ENCODE measurements around the gene GALNT18. TPM values are rescaled to one million over a fixed set of nuclear protein-coding genes. Genes with fewer than 3 reads are reported as not detected.

The GALNT18 gene
- total RNA-seq, 3 donors from 2014 or later (not counting 1 experiment from before 2014, with no cell fraction given): 0.18 to 0.42 (median 0.38) TPM

DNA sequence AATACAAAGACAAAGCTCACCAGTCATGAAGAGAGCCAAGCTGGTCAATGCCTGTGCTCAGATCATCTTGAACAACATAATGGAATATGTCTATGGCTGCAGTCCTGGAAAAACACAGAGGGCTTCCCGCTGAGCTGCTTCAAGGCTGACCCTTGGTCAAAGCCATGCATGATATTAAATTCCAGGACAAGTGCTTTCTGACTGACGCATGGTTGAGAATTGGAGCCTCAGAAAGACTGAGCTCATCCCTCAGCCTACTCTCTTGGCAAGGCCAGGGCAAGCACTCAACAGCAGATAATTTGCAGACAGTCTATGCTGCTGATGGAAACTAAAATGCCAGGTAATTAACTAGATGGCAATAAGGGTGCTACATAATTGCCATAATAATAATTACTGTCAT lies 89.2 kb downstream of the GALNT18 start:
- intact Hi-C loops (cut with micrococcal nuclease): no loop called here
- 90% methylated on average over 2 of the region's 2 CpGs for WGBS (ENCODE audit: insufficient coverage)
- Histone ChIP-seq H3K4me1 (ENCODE audit: control insufficient read depth, insufficient read depth, low read length) (no peaks in the 10 kb centered on the region), H3K9me3 (ENCODE audit: control insufficient read depth, insufficient read depth, low read length) (no peaks in the 10 kb centered on the region), H3K36me3 (ENCODE audit: control insufficient read depth, insufficient read depth, low read length) (no peaks in the 10 kb centered on the region), H3K4me3 (ENCODE audit: low read length) (no peak overlapping the region), H3K27me3 (ENCODE audit: control insufficient read depth, insufficient read depth, low read length) (no peaks in the 10 kb centered on the region), H3K27ac (ENCODE audit: low read length) (no peak overlapping the region)
- DNase-seq (no peak), ATAC-seq (no peak)
- Mint-ChIP-seq H3K9me3 (no peaks in the 10 kb centered on the region), H3K4me1 (peaks cover 0 to 4% of the 10 kb centered on the region in 2 donors), H3K36me3 (no peaks in the 10 kb centered on the region), H3K27me3 (ENCODE audit: low read depth in 2 of 2) (peaks cover 0 to 4% of the 10 kb centered on the region in 2 donors), H3K4me3 (no peak overlapping the region), H3K27ac (no peak overlapping the region)
- TF ChIP-seq, protein P1, sequence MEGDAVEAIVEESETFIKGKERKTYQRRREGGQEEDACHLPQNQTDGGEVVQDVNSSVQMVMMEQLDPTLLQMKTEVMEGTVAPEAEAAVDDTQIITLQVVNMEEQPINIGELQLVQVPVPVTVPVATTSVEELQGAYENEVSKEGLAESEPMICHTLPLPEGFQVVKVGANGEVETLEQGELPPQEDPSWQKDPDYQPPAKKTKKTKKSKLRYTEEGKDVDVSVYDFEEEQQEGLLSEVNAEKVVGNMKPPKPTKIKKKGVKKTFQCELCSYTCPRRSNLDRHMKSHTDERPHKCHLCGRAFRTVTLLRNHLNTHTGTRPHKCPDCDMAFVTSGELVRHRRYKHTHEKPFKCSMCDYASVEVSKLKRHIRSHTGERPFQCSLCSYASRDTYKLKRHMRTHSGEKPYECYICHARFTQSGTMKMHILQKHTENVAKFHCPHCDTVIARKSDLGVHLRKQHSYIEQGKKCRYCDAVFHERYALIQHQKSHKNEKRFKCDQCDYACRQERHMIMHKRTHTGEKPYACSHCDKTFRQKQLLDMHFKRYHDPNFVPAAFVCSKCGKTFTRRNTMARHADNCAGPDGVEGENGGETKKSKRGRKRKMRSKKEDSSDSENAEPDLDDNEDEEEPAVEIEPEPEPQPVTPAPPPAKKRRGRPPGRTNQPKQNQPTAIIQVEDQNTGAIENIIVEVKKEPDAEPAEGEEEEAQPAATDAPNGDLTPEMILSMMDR (IDR thresholded peaks at IDR 0.05): no peak

DNA sequence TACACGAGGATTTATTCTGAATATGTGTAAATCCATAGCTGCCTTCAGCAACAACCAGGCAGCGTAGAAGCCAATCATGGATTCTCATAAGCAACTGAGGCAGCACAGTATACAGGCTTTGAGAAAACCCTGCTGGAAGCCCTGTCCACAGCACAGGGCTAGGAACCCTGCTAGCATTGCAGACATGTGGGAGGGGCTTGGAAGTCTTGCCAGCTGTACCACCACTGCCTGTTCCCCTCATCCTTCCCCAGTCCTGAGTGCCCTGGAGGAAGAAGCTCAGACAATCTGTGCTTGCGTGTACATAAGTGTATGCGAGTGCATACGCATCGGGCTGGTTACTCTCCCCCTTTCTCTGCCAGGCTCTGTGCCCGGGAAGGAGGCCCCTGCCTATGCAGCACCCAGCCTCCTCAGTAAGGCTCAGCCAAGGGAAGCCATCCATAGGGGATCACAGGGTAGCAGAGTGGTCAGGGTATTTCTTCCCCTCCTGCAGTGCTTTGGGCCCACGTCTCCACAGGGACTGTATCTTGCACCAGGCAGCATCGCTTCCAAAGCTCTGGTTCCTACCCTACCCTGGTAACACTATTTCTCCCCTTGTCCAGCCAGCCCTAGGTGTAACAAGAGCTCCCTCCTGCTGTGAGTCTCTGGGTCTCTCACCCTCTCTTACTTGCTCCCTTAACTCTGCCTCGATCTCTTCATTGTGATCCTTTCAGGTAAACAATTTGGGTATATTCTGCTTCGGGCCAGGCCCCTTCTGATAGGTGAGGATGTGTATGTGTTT lies 90.5 kb downstream of the GALNT18 start:
- peaks cover 0 to 4% of the 10 kb centered on the region in 2 donors for H3K27me3 Mint-ChIP-seq (ENCODE audit: low read depth in 2 of 2)
- Histone ChIP-seq H3K27ac (ENCODE audit: low read length) (no peak overlapping the region), H3K36me3 (ENCODE audit: control insufficient read depth, insufficient read depth, low read length) (no peaks in the 10 kb centered on the region), H3K4me3 (ENCODE audit: low read length) (no peak overlapping the region), H3K9me3 (ENCODE audit: control insufficient read depth, insufficient read depth, low read length) (no peaks in the 10 kb centered on the region), H3K4me1 (ENCODE audit: control insufficient read depth, insufficient read depth, low read length) (no peaks in the 10 kb centered on the region), H3K27me3 (ENCODE audit: control insufficient read depth, insufficient read depth, low read length) (no peaks in the 10 kb centered on the region)
- H3K9me3 Mint-ChIP-seq: no peaks in the 10 kb centered on the region
- no peak overlapping the region for H3K27ac Mint-ChIP-seq
- H3K4me3 Mint-ChIP-seq: no peak overlapping the region
- peaks cover 0 to 4% of the 10 kb centered on the region in 2 donors for H3K4me1 Mint-ChIP-seq
- ATAC-seq (no peak), DNase-seq (no peak)
- intact Hi-C loops (cut with micrococcal nuclease): no loop called here
- TF ChIP-seq, protein P1 (IDR thresholded peaks at IDR 0.05): no peak
- H3K36me3 Mint-ChIP-seq: no peaks in the 10 kb centered on the region
- 95% methylated on average over 11 of the region's 11 CpGs for WGBS (ENCODE audit: insufficient coverage)

DNA sequence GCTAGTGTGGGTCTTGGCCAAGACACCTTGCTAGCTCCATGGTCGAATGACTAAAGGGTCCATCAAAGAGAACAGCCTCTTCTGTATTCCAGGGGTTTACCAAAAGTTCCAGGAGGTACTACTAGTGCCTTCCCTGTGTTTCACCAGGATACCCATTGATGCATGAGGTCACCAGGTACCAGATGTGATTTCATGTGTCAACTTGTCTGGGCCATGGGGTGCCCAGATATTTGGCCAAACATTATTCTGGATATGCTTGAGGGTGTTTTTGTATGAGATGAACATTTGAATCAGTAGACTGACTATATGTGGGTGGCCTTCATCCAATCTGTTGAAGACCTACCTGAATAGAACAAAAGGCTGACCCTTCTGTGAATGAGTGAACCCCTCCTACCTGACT lies 92.8 kb downstream of the GALNT18 start:
- no peaks in the 10 kb centered on the region for H3K9me3 Mint-ChIP-seq
- intact Hi-C loops (cut with micrococcal nuclease): no loop called here
- H3K27me3 ChIP-seq (ENCODE audit: control insufficient read depth, insufficient read depth, low read length): no peaks in the 10 kb centered on the region
- H3K4me1 ChIP-seq (ENCODE audit: control insufficient read depth, insufficient read depth, low read length): no peaks in the 10 kb centered on the region
- DNase-seq: no peak
- no peaks in the 10 kb centered on the region for H3K9me3 ChIP-seq (ENCODE audit: control insufficient read depth, insufficient read depth, low read length)
- H3K4me1 Mint-ChIP-seq: no peaks in the 10 kb centered on the region
- H3K27ac ChIP-seq (ENCODE audit: low read length): no peak overlapping the region
- TF ChIP-seq, protein P1 (IDR thresholded peaks at IDR 0.05): no peak
- peaks cover 0 to 7% of the 10 kb centered on the region in 2 donors for H3K27me3 Mint-ChIP-seq (ENCODE audit: low read depth in 2 of 2)
- H3K4me3 Mint-ChIP-seq: no peak overlapping the region
- H3K36me3 Mint-ChIP-seq: no peaks in the 10 kb centered on the region
- ATAC-seq: no peak
- H3K4me3 ChIP-seq (ENCODE audit: low read length): no peak overlapping the region
- no peak overlapping the region for H3K27ac Mint-ChIP-seq
- 70% methylated on average over 1 of the region's 1 CpG for WGBS (ENCODE audit: insufficient coverage)
- H3K36me3 ChIP-seq (ENCODE audit: control insufficient read depth, insufficient read depth, low read length): no peaks in the 10 kb centered on the region

DNA sequence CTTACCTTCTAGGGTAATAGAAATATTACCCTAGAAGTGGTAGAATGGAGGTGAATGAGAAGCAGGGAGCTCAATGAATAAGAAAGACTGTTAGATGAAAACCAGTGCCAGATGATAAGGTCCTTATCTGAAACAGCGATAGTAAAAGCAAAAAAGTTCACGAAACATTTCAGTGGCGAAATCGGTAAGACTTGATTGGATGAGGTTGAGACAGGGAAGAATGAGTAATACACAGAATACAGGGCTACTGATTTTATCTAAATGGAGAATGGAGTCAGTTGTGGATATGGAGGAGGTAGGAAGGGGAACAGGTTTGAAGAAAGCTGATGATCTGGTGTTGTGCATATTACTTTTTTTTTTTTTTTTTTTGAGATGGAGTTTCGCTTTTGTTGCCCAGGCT lies 96.5 kb downstream of the GALNT18 start:
- intact Hi-C loops (cut with micrococcal nuclease): no loop called here
- Mint-ChIP-seq H3K27me3 (ENCODE audit: low read depth in 2 of 2) (peaks cover 0 to 3% of the 10 kb centered on the region in 2 donors), H3K4me3 (no peak overlapping the region), H3K9me3 (no peaks in the 10 kb centered on the region), H3K4me1 (peaks cover 0 to 4% of the 10 kb centered on the region in 2 donors), H3K36me3 (no peaks in the 10 kb centered on the region), H3K27ac (no peak overlapping the region)
- TF ChIP-seq, protein P1 (IDR thresholded peaks at IDR 0.05): no peak
- DNase-seq: no peak
- no peaks in the 10 kb centered on the region for H3K36me3 ChIP-seq (ENCODE audit: control insufficient read depth, insufficient read depth, low read length)
- ATAC-seq: no peak
- H3K4me3 ChIP-seq (ENCODE audit: low read length): no peak overlapping the region
- H3K9me3 ChIP-seq (ENCODE audit: control insufficient read depth, insufficient read depth, low read length): no peaks in the 10 kb centered on the region
- H3K27ac ChIP-seq (ENCODE audit: low read length): no peak overlapping the region
- 96% methylated on average over 4 of the region's 5 CpGs for WGBS (ENCODE audit: insufficient coverage)
- H3K4me1 ChIP-seq (ENCODE audit: control insufficient read depth, insufficient read depth, low read length): no peaks in the 10 kb centered on the region
- H3K27me3 ChIP-seq (ENCODE audit: control insufficient read depth, insufficient read depth, low read length): no peaks in the 10 kb centered on the region

Data from natural killer cell (primary cell).